ENCODE data around the gene GET4. TPM values are rescaled to one million over a fixed set of nuclear protein-coding genes. Genes with fewer than 3 reads are reported as not detected.

The GET4 gene
- total and polyA plus RNA-seq, 10 of the 15 experiments (the other 5 are each of a cell fraction or from before 2014, with no cell fraction given), result 0.66 to 73.8 (median 34.0) TPM

DNA sequence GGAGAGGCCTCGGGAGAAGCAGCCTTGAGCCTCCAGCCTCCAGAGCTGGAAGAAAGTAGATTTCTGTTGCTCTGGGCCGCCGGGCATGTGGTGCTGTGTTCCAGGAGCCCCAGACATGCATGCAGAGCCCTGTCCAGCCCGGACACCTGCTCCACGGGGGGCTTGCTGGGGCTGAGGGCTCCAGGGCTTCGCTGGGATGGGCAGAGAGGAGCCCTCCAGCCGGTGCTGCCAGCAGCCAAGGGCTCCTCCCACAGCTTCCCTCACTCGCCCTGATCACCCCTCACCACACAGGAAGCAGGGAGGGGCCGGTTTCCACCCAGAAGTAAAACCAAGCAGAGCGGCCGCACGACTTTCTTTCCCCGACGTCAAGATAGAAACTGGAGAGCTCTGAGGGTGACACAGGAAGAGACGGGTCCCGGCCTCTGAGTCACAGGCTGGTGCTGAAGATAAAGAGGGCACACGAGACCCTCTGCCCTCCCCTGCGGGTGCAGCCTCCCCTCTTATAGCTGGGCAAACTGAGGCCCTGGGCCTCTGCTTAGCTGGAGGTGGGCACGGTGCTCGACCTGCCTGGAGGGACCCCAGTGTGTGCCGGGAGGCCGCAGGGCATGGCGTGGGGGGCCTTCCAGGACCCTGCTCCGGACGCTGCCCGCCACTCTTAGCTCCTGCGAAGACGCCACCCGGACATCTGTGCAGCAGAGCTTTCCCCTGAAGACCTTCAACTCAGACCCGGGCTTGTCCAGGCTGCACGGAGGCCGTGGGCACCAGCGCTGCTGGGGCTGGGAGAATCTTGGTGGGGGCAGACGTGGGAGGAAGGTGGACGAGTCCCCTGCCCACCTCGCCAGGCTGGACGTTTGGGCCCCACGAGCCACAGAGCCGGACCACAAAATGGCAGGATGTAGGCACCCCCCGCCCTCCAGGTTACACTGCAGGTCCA, 47.0 kb downstream of the GET4 start (continued):
- TF ChIP-seq, protein P1, sequence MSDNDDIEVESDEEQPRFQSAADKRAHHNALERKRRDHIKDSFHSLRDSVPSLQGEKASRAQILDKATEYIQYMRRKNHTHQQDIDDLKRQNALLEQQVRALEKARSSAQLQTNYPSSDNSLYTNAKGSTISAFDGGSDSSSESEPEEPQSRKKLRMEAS (IDR thresholded peaks at IDR 0.05; ENCODE audit: low read depth, low read length), result peak; percentile 43; the same call in 1 of the 2 replicates
- TF ChIP-seq, protein P2, sequence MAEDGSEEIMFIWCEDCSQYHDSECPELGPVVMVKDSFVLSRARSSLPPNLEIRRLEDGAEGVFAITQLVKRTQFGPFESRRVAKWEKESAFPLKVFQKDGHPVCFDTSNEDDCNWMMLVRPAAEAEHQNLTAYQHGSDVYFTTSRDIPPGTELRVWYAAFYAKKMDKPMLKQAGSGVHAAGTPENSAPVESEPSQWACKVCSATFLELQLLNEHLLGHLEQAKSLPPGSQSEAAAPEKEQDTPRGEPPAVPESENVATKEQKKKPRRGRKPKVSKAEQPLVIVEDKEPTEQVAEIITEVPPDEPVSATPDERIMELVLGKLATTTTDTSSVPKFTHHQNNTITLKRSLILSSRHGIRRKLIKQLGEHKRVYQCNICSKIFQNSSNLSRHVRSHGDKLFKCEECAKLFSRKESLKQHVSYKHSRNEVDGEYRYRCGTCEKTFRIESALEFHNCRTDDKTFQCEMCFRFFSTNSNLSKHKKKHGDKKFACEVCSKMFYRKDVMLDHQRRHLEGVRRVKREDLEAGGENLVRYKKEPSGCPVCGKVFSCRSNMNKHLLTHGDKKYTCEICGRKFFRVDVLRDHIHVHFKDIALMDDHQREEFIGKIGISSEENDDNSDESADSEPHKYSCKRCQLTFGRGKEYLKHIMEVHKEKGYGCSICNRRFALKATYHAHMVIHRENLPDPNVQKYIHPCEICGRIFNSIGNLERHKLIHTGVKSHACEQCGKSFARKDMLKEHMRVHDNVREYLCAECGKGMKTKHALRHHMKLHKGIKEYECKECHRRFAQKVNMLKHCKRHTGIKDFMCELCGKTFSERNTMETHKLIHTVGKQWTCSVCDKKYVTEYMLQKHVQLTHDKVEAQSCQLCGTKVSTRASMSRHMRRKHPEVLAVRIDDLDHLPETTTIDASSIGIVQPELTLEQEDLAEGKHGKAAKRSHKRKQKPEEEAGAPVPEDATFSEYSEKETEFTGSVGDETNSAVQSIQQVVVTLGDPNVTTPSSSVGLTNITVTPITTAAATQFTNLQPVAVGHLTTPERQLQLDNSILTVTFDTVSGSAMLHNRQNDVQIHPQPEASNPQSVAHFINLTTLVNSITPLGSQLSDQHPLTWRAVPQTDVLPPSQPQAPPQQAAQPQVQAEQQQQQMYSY (CRISPR knock-in tag; IDR thresholded peaks at IDR 0.05), result no peak
- TF ChIP-seq NR2C1 (IDR thresholded peaks at IDR 0.05) (0 out of 2 replicates have a peak, but pooled peaks have one; percentile 38), FOXM1 (IDR thresholded peaks at IDR 0.05; ENCODE audit: low read depth, low read length) (peak; percentile 65; the same call in 1 of the 2 replicates), SREBF1 (IDR thresholded peaks at IDR 0.05; ENCODE audit: low read length) (no peak), HDAC6 (IDR thresholded peaks at IDR 0.05; ENCODE audit: unreplicated experiment) (no peak), KDM1A (IDR thresholded peaks at IDR 0.05; ENCODE audit: borderline replicate concordance) (no peak), SMAD5 (IDR thresholded peaks at IDR 0.05; ENCODE audit: low read depth) (peak; percentile 71), TAF1 (IDR thresholded peaks at IDR 0.05; ENCODE audit: borderline replicate concordance, low read depth, low read length) (peak; percentile 85), TBL1XR1 (IDR thresholded peaks at IDR 0.05; ENCODE audit: low read depth, low read length) (peak; percentile 82), HCFC1 (IDR thresholded peaks at IDR 0.05; ENCODE audit: low read length) (no peak), BMI1 (IDR thresholded peaks at IDR 0.05; ENCODE audit: borderline replicate concordance) (no peak), CHD2 (IDR thresholded peaks at IDR 0.05; ENCODE audit: borderline replicate concordance, low read depth, low read length) (peak; percentile 38; the same call in 1 of the 2 replicates)
- TF ChIP-seq, protein P3, sequence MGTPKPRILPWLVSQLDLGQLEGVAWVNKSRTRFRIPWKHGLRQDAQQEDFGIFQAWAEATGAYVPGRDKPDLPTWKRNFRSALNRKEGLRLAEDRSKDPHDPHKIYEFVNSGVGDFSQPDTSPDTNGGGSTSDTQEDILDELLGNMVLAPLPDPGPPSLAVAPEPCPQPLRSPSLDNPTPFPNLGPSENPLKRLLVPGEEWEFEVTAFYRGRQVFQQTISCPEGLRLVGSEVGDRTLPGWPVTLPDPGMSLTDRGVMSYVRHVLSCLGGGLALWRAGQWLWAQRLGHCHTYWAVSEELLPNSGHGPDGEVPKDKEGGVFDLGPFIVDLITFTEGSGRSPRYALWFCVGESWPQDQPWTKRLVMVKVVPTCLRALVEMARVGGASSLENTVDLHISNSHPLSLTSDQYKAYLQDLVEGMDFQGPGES (IDR thresholded peaks at IDR 0.05), result no peak
- TF ChIP-seq, protein P4, sequence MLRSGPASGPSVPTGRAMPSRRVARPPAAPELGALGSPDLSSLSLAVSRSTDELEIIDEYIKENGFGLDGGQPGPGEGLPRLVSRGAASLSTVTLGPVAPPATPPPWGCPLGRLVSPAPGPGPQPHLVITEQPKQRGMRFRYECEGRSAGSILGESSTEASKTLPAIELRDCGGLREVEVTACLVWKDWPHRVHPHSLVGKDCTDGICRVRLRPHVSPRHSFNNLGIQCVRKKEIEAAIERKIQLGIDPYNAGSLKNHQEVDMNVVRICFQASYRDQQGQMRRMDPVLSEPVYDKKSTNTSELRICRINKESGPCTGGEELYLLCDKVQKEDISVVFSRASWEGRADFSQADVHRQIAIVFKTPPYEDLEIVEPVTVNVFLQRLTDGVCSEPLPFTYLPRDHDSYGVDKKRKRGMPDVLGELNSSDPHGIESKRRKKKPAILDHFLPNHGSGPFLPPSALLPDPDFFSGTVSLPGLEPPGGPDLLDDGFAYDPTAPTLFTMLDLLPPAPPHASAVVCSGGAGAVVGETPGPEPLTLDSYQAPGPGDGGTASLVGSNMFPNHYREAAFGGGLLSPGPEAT (IDR thresholded peaks at IDR 0.05; ENCODE audit: low read depth), result peak; percentile 83
- TF ChIP-seq, protein P5, sequence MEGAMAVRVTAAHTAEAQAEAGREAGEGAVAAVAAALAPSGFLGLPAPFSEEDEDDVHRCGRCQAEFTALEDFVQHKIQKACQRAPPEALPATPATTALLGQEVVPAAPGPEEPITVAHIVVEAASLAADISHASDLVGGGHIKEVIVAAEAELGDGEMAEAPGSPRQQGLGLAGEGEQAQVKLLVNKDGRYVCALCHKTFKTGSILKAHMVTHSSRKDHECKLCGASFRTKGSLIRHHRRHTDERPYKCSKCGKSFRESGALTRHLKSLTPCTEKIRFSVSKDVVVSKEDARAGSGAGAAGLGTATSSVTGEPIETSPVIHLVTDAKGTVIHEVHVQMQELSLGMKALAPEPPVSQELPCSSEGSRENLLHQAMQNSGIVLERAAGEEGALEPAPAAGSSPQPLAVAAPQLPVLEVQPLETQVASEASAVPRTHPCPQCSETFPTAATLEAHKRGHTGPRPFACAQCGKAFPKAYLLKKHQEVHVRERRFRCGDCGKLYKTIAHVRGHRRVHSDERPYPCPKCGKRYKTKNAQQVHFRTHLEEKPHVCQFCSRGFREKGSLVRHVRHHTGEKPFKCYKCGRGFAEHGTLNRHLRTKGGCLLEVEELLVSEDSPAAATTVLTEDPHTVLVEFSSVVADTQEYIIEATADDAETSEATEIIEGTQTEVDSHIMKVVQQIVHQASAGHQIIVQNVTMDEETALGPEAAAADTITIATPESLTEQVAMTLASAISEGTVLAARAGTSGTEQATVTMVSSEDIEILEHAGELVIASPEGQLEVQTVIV (IDR thresholded peaks at IDR 0.05; ENCODE audit: borderline replicate concordance, partially characterized antibody), result no peak
